ENCODE data around the gene DKK3.
"Not testable (repeated sequence)": the region's sequence is repeated elsewhere in the genome, so short reads cannot be mapped to it uniquely, and the experiment has no call there.

Gene DKK3

GRCh38 chr11:12007769-12008737 lies at the start of gene DKK3:
DKK3 (minus strand) TSS chr11:12008626; CDS start chr11:12008582, 44 bp downstream.
- DNase-seq = no peak

- DNase-seq = no peak
Measured at GRCh38 chr11:12057299-12057980, 49.0 kb upstream of the DKK3 start.

GRCh38 chr11:12056119-12056518 lies 47.7 kb upstream of the DKK3 start:
- DNase-seq = no peak

GRCh38 chr11:12053606-12054361 lies 45.4 kb upstream of the DKK3 start:
- DNase-seq = no peak

GRCh38 chr11:12052676-12053605 lies 44.5 kb upstream of the DKK3 start:
- peak; percentile 27 for DNase-seq

- no peak for DNase-seq
Measured at GRCh38 chr11:12051287-12051662, 42.8 kb upstream of the DKK3 start.

GRCh38 chr11:12050470-12051286 lies 42.3 kb upstream of the DKK3 start:
- no peak for DNase-seq

- no peak for DNase-seq
Measured at GRCh38 chr11:12048936-12049790, 40.7 kb upstream of the DKK3 start.

- no peak for DNase-seq
Measured at GRCh38 chr11:12046636-12047236, 38.3 kb upstream of the DKK3 start.

- DNase-seq = no peak
Measured at GRCh38 chr11:12045914-12046635, 37.6 kb upstream of the DKK3 start.

- no peak for DNase-seq
Measured at GRCh38 chr11:12044799-12045198, 36.4 kb upstream of the DKK3 start.

- peak; percentile 77 for DNase-seq
Measured at GRCh38 chr11:12043959-12044791, 35.7 kb upstream of the DKK3 start.

GRCh38 chr11:12043221-12043620 lies 34.8 kb upstream of the DKK3 start:
- DNase-seq = no peak

- DNase-seq = no peak
Measured at GRCh38 chr11:12042215-12042676, 33.8 kb upstream of the DKK3 start.

- not testable (repeated sequence) for DNase-seq
Measured at GRCh38 chr11:12040719-12041118, 32.3 kb upstream of the DKK3 start.

- DNase-seq = no peak
Measured at GRCh38 chr11:12032968-12033367, 24.5 kb upstream of the DKK3 start.

GRCh38 chr11:12031856-12032544 lies 23.6 kb upstream of the DKK3 start:
- DNase-seq = no peak

All from activated CD4-positive, alpha-beta T cell treated with anti-CD3 and anti-CD28 coated beads, Interleukin-2, Interleukin-6, amounts not matched to agents 100 ng/mL and 50 ng/mL, durations not matched to agents 16 hours and 8 hours (primary cell).